Hepatocyte (in vitro differentiated cells): ENCODE results near the gene ZNF521. TPM values are rescaled to one million over a fixed set of nuclear protein-coding genes. Genes with fewer than 3 reads are reported as not detected.

ENCODE experiments used
- DNase-seq: peaks from one replicate; pipeline ENCODE4 v3.0.0-alpha.2; 2016; ENCODE audit warnings: low spot score
- H2AFZ ChIP-seq: fragments of 200-600 bp; sonication (generic); 2 replicates; pipeline ENCODE4 v1.6.0; 2016; ENCODE audit warnings: antibody characterized with exemption, mild to moderate bottlenecking
- H3K27ac ChIP-seq: fragments of 200-600 bp; sonication (generic); 2 replicates; pipeline ENCODE4 v1.5.1; 2016; ENCODE audit warnings: mild to moderate bottlenecking
- H3K27me3 ChIP-seq: fragments of 200-600 bp; sonication (generic); 2 replicates; pipeline ENCODE4 v1.6.1; 2016
- H3K36me3 ChIP-seq: fragments of 200-600 bp; sonication (generic); replicated peaks from 2 replicates; pipeline ENCODE4 v1.5.1; 2016; ENCODE audit warnings: low read depth; ENCODE audit not compliant: insufficient read depth
- H3K4me1 ChIP-seq: fragments of 200-600 bp; sonication (generic); 2 replicates; pipeline ENCODE4 v1.5.1; 2016; ENCODE audit warnings: mild to moderate bottlenecking, moderate library complexity; ENCODE audit not compliant: insufficient read depth
- H3K4me2 ChIP-seq: fragments of 200-600 bp; sonication (generic); 2 replicates; pipeline ENCODE4 v1.6.0; 2016
- H3K4me3 ChIP-seq: fragments of 200-600 bp; sonication (generic); 2 replicates; pipeline ENCODE4 v1.5.1; 2016; ENCODE audit warnings: mild to moderate bottlenecking
- H3K79me2 ChIP-seq: fragments of 200-600 bp; sonication (generic); 2 replicates; pipeline ENCODE4 v1.6.0; 2017; ENCODE audit warnings: mild to moderate bottlenecking
- H3K9me2 ChIP-seq: fragments of 200-600 bp; sonication (generic); replicated peaks from 2 replicates; pipeline ENCODE4 v1.6.0; 2017; ENCODE audit warnings: mild to moderate bottlenecking; ENCODE audit not compliant: insufficient read depth
- H3K9me3 ChIP-seq: fragments of 200-600 bp; sonication (generic); 2 replicates; pipeline ENCODE4 v1.5.1; 2016; ENCODE audit warnings: low read depth, mild to moderate bottlenecking
- H4K20me1 ChIP-seq: fragments of 200-600 bp; sonication (generic); 2 replicates; pipeline ENCODE4 v1.6.0; 2016; ENCODE audit warnings: mild to moderate bottlenecking; ENCODE audit not compliant: insufficient read depth, poor library complexity, severe bottlenecking
- CTCF ChIP-seq: fragments of 200-600 bp; sonication (generic); IDR thresholded peaks from 2 replicates; pipeline ENCODE4 v1.5.1; 2016; ENCODE audit warnings: antibody characterized with exemption, mild to moderate bottlenecking; ENCODE audit not compliant: poor library complexity
- EZH2 ChIP-seq: fragments of 200-600 bp; sonication (generic); IDR thresholded peaks from 2 replicates; pipeline ENCODE4 v1.6.1; 2016; ENCODE audit warnings: antibody characterized with exemption, mild to moderate bottlenecking, borderline replicate concordance
- EZH2phosphoT487 ChIP-seq: fragments of 200-600 bp; sonication (generic); IDR thresholded peaks from one replicate; pipeline ENCODE4 v1.6.1; 2018; ENCODE audit warnings: antibody characterized with exemption, mild to moderate bottlenecking, low read depth, moderate library complexity; ENCODE audit not compliant: unreplicated experiment, severe bottlenecking
- WGBS: methylation state at CpG from one replicate; pipeline ENCODE4 v1.1.6; 2016; ENCODE audit warnings: low lambda C conversion rate; ENCODE audit errors: missing lambda C conversion rate; 5-methylcytosine and 5-hydroxymethylcytosine counted together
- polyA plus RNA-seq: library from polyadenylated mRNA; unstranded; fragments of >200 nt; fragmentation: Nextera tagmentation; extraction: Ambion mirVana; gene quantifications from 2 replicates; pipeline ENCODE4 v1.2.1, GENCODE V29; 2016
- total RNA-seq: library from RNA; depleted of rRNA; stranded (reverse); fragments of >200 nt; gene quantifications from 2 replicates; pipeline ENCODE4 v1.2.3, GENCODE V29; 2014

The ZNF521 gene
- total and polyA plus RNA-seq, 2 experiments from 2014 or later, result 9.0 to 16.3 TPM

GRCh38 chr18:25253136-25253535 is 98.8 kb downstream of the ZNF521 start:
- WGBS, result 50% methylated on average over 1 of the region's 1 CpG
- no peak overlapping the region for H2AFZ ChIP-seq
- TF ChIP-seq EZH2phosphoT487, result no peak
- no peak for TF ChIP-seq EZH2
- TF ChIP-seq CTCF, result no peak
- H3K27ac ChIP-seq, result no peak overlapping the region
- H3K4me1 ChIP-seq, result no peaks in the 10 kb centered on the region
- no peak overlapping the region for H3K4me2 ChIP-seq
- H3K36me3 ChIP-seq, result no peaks in the 10 kb centered on the region
- H3K9me3 ChIP-seq, result no peaks in the 10 kb centered on the region
- no peaks in the 10 kb centered on the region for H3K27me3 ChIP-seq
- no peak overlapping the region for H3K4me3 ChIP-seq
- H3K79me2 ChIP-seq, result no peaks in the 10 kb centered on the region
- no peaks in the 10 kb centered on the region for H4K20me1 ChIP-seq
- DNase-seq, result no peak
- no peaks in the 10 kb centered on the region for H3K9me2 ChIP-seq

GRCh38 chr18:25251068-25251467 is 100.9 kb downstream of the ZNF521 start:
- TF ChIP-seq EZH2 (no peak), CTCF (no peak), EZH2phosphoT487 (no peak)
- no peaks in the 10 kb centered on the region for H3K27me3 ChIP-seq
- no peak overlapping the region for H3K27ac ChIP-seq
- no peaks in the 10 kb centered on the region for H3K9me2 ChIP-seq
- H4K20me1 ChIP-seq, result no peaks in the 10 kb centered on the region
- no peak for DNase-seq
- 76% methylated on average over 4 of the region's 4 CpGs for WGBS
- H3K9me3 ChIP-seq, result no peaks in the 10 kb centered on the region
- H3K79me2 ChIP-seq, result no peaks in the 10 kb centered on the region
- H3K4me2 ChIP-seq, result no peak overlapping the region
- no peak overlapping the region for H2AFZ ChIP-seq
- H3K4me3 ChIP-seq, result no peak overlapping the region
- H3K36me3 ChIP-seq, result no peaks in the 10 kb centered on the region
- H3K4me1 ChIP-seq, result no peaks in the 10 kb centered on the region

DNA sequence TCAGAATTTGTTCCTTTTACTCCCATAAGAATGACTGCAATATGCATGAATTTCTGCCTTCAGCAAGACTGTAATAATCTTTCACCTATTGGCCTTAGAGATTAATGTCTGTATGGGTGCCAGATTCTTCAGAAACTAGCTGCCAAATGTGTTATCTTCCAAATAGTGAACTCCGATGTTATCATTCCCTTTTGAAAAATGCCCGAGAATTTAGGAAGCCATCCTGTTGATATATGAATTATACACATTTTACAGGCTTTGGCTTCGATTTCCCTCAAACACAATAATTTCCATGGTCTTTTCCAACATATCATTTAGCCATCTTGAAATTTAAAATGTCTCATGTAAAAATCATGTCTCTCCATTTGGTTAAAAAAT is 101.5 kb downstream of the ZNF521 start:
- no peak overlapping the region for H3K27ac ChIP-seq
- H3K4me2 ChIP-seq, result no peak overlapping the region
- H3K36me3 ChIP-seq, result no peaks in the 10 kb centered on the region
- no peaks in the 10 kb centered on the region for H3K79me2 ChIP-seq
- H3K9me2 ChIP-seq, result no peaks in the 10 kb centered on the region
- H2AFZ ChIP-seq, result no peak overlapping the region
- no peak for DNase-seq
- no peaks in the 10 kb centered on the region for H3K9me3 ChIP-seq
- 78% methylated on average over 3 of the region's 3 CpGs for WGBS
- H3K27me3 ChIP-seq, result no peaks in the 10 kb centered on the region
- H3K4me1 ChIP-seq, result no peaks in the 10 kb centered on the region
- no peak overlapping the region for H3K4me3 ChIP-seq
- TF ChIP-seq EZH2phosphoT487 (no peak), CTCF (no peak)
- no peaks in the 10 kb centered on the region for H4K20me1 ChIP-seq

GRCh38 chr18:25248755-25249154 is 103.2 kb downstream of the ZNF521 start:
- no peaks in the 10 kb centered on the region for H3K4me1 ChIP-seq
- H3K9me2 ChIP-seq, result no peaks in the 10 kb centered on the region
- H3K4me3 ChIP-seq, result no peak overlapping the region
- H2AFZ ChIP-seq, result no peak overlapping the region
- H4K20me1 ChIP-seq, result no peaks in the 10 kb centered on the region
- no peak for DNase-seq
- no peak for TF ChIP-seq EZH2phosphoT487
- TF ChIP-seq EZH2, result no peak
- TF ChIP-seq CTCF, result no peak
- H3K27ac ChIP-seq, result no peak overlapping the region
- no peaks in the 10 kb centered on the region for H3K36me3 ChIP-seq
- 70% methylated on average over 2 of the region's 2 CpGs for WGBS
- no peaks in the 10 kb centered on the region for H3K9me3 ChIP-seq
- no peaks in the 10 kb centered on the region for H3K27me3 ChIP-seq
- no peaks in the 10 kb centered on the region for H3K79me2 ChIP-seq
- no peak overlapping the region for H3K4me2 ChIP-seq
